HUES6 (cell line): ENCODE results near the gene MTERF1.

Experiments
- H3K27ac ChIP-seq: 2 replicates; pipeline ENCODE4 v1.7.0; 2013; ENCODE audit warnings: low read depth, mild to moderate bottlenecking, low read length, inconsistent platforms
- H3K27me3 ChIP-seq: 2 replicates; pipeline ENCODE4 v1.6.1; 2013; ENCODE audit warnings: low read length; ENCODE audit not compliant: control insufficient read depth, insufficient read depth
- H3K36me3 ChIP-seq: 2 replicates; pipeline ENCODE4 v1.6.1; 2013; ENCODE audit warnings: low read length; ENCODE audit not compliant: control insufficient read depth, insufficient read depth
- H3K4me1 ChIP-seq: 2 replicates; pipeline ENCODE4 v1.6.1; 2013; ENCODE audit warnings: low read length; ENCODE audit not compliant: control insufficient read depth, insufficient read depth
- H3K4me3 ChIP-seq: 2 replicates; pipeline ENCODE4 v1.5.1; 2013; ENCODE audit warnings: low read depth, low read length
- H3K9ac ChIP-seq: one replicate; pipeline ENCODE4 v1.6.1; 2013; ENCODE audit warnings: mild to moderate bottlenecking, low read length
- H3K9me3 ChIP-seq: 2 replicates; pipeline ENCODE4 v1.6.1; 2013; ENCODE audit warnings: low read depth, low read length; ENCODE audit not compliant: control insufficient read depth, insufficient read depth

Gene MTERF1

GRCh38 chr7:91880413-91881241, at the start of gene MTERF1:
Gene MTERF1 (minus strand): TSS chr7:91880702. CDS start chr7:91880083, 619 bp downstream.
- Histone ChIP-seq H3K9me3 (peaks cover 2% of the 10 kb centered on the region), H3K27me3 (no peaks in the 10 kb centered on the region), H3K36me3 (peaks cover 6% of the 10 kb centered on the region; the same call in 1 of the 2 replicates), H3K4me3 (peak within 1 kb of the TSS; percentile 89), H3K4me1 (no peaks in the 10 kb centered on the region), H3K27ac (peak within 1 kb of the TSS; percentile 37; the same call in 1 of the 2 replicates), H3K9ac (peak within 1 kb of the TSS; percentile 86)

GRCh38 chr7:91929463-91929862, 49.0 kb upstream of the MTERF1 start:
- Histone ChIP-seq H3K9ac (no peak overlapping the region), H3K27ac (no peak overlapping the region), H3K9me3 (no peaks in the 10 kb centered on the region), H3K4me3 (no peak overlapping the region), H3K36me3 (no peaks in the 10 kb centered on the region), H3K4me1 (no peaks in the 10 kb centered on the region), H3K27me3 (no peaks in the 10 kb centered on the region)

- Histone ChIP-seq H3K4me1 (no peaks in the 10 kb centered on the region), H3K27me3 (no peaks in the 10 kb centered on the region), H3K9ac (no peak overlapping the region), H3K36me3 (no peaks in the 10 kb centered on the region), H3K4me3 (no peak overlapping the region), H3K9me3 (no peaks in the 10 kb centered on the region), H3K27ac (no peak overlapping the region)
These were observed 47.4 kb upstream of the MTERF1 start for GRCh38 chr7:91927912-91928311.

DNA sequence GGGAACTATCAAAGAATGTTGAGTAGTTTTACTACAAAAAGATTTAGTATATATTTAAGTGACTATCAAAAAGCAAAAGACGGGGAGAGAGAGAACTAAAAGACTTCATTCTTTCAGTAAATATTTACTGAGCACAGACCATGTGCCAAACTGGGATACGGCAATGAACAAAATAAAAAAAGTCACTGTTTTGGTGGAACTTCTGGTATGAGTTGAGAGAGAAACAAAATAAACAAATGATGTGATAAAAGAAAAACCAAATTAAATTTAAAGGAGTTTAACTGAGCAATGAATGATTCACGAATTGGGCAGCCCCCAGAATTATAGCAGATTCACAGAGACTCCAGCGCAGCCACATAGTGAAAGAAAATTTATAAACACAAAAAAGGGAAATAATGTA, 42.4 kb upstream of the MTERF1 start:
- Histone ChIP-seq H3K27ac (no peak overlapping the region), H3K36me3 (no peaks in the 10 kb centered on the region), H3K9me3 (no peaks in the 10 kb centered on the region), H3K4me1 (no peaks in the 10 kb centered on the region), H3K4me3 (no peak overlapping the region), H3K27me3 (no peaks in the 10 kb centered on the region), H3K9ac (no peak overlapping the region)

- no peaks in the 10 kb centered on the region for H3K36me3 ChIP-seq
- no peaks in the 10 kb centered on the region for H3K9me3 ChIP-seq
- no peaks in the 10 kb centered on the region for H3K4me1 ChIP-seq
These were observed 37.9 kb upstream of the MTERF1 start for GRCh38 chr7:91918356-91918755.

DNA sequence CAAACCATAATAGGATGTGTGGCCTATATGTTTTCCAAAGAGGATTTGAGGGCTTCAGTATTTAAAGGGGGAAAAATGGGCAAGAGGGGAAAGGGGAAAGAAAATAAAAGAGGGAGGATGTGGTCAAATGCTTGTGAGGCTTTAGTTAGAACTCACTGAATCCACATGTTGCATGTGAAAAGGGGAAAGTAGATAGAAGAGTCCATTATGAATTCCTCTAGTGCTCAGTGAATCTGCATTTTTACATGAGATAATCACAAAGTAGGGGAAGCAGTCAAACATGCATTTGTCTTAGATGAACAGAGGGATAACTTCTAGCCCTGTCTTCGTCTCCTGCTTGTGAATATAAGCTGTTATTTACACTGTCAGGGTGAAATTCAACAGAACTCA, 35.5 kb upstream of the MTERF1 start:
- no peaks in the 10 kb centered on the region for H3K9me3 ChIP-seq
- no peaks in the 10 kb centered on the region for H3K27me3 ChIP-seq
- no peak overlapping the region for H3K9ac ChIP-seq
- no peaks in the 10 kb centered on the region for H3K36me3 ChIP-seq
- no peaks in the 10 kb centered on the region for H3K4me1 ChIP-seq
- H3K4me3 ChIP-seq, result no peak overlapping the region
- H3K27ac ChIP-seq, result no peak overlapping the region

More at GRCh38 chr7:91918356-91918755, 37.9 kb upstream of the MTERF1 start:
- Histone ChIP-seq H3K27me3 (no peaks in the 10 kb centered on the region), H3K9ac (no peak overlapping the region), H3K27ac (no peak overlapping the region), H3K4me3 (no peak overlapping the region)

DNA sequence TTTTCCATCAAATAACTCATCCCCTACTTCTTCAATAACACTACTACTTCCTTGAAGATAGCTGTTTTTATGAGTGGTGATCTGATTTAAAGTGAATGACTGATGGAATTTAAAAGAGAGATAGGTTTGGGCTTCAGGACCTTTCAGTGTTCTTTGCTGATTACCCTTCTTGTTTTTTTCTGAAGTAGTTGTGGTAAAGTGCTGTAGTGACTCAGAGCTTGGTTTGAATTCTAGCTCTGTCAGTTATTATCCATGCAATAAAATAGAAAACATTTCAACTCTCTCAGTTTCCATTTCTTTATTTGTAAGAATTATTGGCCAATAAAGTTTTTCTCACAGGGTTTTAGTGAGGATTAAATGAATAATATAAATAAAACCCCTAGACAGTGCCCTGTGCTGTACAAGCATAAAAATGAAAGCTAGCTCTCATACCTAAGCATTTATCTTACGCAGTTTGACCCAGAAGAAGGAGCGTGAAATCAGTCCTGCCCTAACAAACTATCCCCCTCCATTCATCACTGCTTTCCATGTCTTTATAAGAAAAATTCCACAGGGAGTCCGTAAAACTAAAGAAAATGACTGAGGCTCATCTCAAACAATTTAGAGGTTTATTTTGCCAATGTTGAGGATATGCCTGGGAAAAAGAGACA, 35.0 kb upstream of the MTERF1 start:
- Histone ChIP-seq H3K27me3 (no peaks in the 10 kb centered on the region), H3K9me3 (no peaks in the 10 kb centered on the region), H3K9ac (no peak overlapping the region), H3K4me1 (no peaks in the 10 kb centered on the region), H3K36me3 (no peaks in the 10 kb centered on the region), H3K4me3 (no peak overlapping the region), H3K27ac (no peak overlapping the region)

GRCh38 chr7:91913612-91914011, 33.1 kb upstream of the MTERF1 start:
- H3K27ac ChIP-seq, result no peak overlapping the region
- no peaks in the 10 kb centered on the region for H3K4me1 ChIP-seq
- no peak overlapping the region for H3K9ac ChIP-seq
- H3K4me3 ChIP-seq, result no peak overlapping the region
- no peaks in the 10 kb centered on the region for H3K36me3 ChIP-seq
- H3K9me3 ChIP-seq, result no peaks in the 10 kb centered on the region
- H3K27me3 ChIP-seq, result no peaks in the 10 kb centered on the region

GRCh38 chr7:91912494-91912893, 32.0 kb upstream of the MTERF1 start:
- Histone ChIP-seq H3K27ac (no peak overlapping the region), H3K9ac (no peak overlapping the region), H3K4me3 (no peak overlapping the region), H3K4me1 (no peaks in the 10 kb centered on the region), H3K36me3 (no peaks in the 10 kb centered on the region), H3K27me3 (no peaks in the 10 kb centered on the region), H3K9me3 (no peaks in the 10 kb centered on the region)

DNA sequence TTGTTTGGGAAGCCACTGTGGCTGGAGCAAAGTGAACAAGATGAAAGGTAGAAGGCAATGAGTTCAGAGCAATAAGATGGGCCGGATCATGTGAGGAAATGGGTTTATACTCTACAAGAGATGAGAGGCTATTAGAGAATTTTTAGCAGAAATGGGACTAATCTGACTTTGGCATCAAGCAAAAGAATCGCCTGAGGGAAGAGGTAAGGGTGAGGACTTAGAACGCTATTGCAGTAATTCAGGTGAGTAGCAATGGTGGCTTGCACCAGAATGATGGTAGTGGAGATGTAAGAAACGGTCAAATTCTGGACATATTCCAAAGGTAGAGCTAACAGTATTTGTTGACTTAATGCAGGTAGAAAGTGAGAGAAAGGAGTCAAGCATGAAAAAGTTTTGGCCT, 30.6 kb upstream of the MTERF1 start:
- Histone ChIP-seq H3K27ac (no peak overlapping the region), H3K9me3 (no peaks in the 10 kb centered on the region), H3K27me3 (no peaks in the 10 kb centered on the region), H3K4me3 (no peak overlapping the region), H3K9ac (no peak overlapping the region), H3K4me1 (no peaks in the 10 kb centered on the region), H3K36me3 (no peaks in the 10 kb centered on the region)

DNA sequence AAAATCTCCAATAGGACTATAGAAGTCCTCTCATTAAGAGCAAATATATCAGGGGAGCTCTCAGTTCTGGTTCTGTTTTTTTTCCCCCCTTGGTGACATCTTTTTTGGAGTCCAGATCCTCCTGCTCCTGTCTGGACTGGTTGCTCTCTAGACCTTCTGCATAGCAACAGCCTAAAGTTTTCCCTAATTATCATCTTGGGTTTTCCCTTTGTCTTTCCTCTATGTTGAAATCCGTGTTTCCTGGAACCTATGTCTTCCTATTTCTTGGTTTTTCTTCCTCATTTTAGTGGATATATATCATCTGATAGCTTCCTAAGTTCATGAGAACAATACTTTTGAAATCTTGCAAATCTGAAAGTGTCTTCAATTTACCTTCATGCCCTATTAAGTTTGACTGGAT, 29.7 kb upstream of the MTERF1 start:
- H3K9me3 ChIP-seq, result no peaks in the 10 kb centered on the region
- no peak overlapping the region for H3K9ac ChIP-seq

More for the DNA sequence above, 29.7 kb upstream of the MTERF1 start:
- Histone ChIP-seq H3K36me3 (no peaks in the 10 kb centered on the region), H3K27ac (no peak overlapping the region), H3K4me3 (no peak overlapping the region), H3K27me3 (no peaks in the 10 kb centered on the region), H3K4me1 (no peaks in the 10 kb centered on the region)
